Smooth muscle cell (in vitro differentiated cells): ENCODE measurements around the gene CCDC107. TPM values are rescaled to one million over a fixed set of nuclear protein-coding genes. Genes with fewer than 3 reads are reported as not detected.

Experiments
- DNase-seq: peaks from one replicate; lab custom pipeline; 2025; ENCODE audit not compliant: unreplicated experiment; lab: John Stamatoyannopoulos, UW
- H2AFZ ChIP-seq: fragments of 200-600 bp; sonication (generic); 2 replicates; pipeline ENCODE4 v1.6.0; 2016; ENCODE audit warnings: antibody characterized with exemption, low read depth, mild to moderate bottlenecking
- H3F3A ChIP-seq: fragments of 200-600 bp; sonication (generic); 2 replicates; pipeline ENCODE4 v1.6.0; 2017; ENCODE audit warnings: antibody characterized with exemption, low read depth
- H3K27ac ChIP-seq: fragments of 200-600 bp; sonication (generic); 2 replicates; pipeline ENCODE4 v1.5.1; 2016; ENCODE audit warnings: low read depth, mild to moderate bottlenecking
- H3K27me3 ChIP-seq: fragments of 200-600 bp; sonication (generic); 2 replicates; pipeline ENCODE4 v1.6.1; 2016; ENCODE audit warnings: low read depth, mild to moderate bottlenecking
- H3K36me3 ChIP-seq: fragments of 200-600 bp; sonication (generic); 2 replicates; pipeline ENCODE4 v1.5.1; 2016; ENCODE audit warnings: low read depth
- H3K4me1 ChIP-seq: fragments of 200-600 bp; sonication (generic); 2 replicates; pipeline ENCODE4 v1.5.1; 2016; ENCODE audit warnings: low read depth
- H3K4me2 ChIP-seq: fragments of 200-600 bp; sonication (generic); 2 replicates; pipeline ENCODE4 v1.6.0; 2016; ENCODE audit warnings: mild to moderate bottlenecking
- H3K4me3 ChIP-seq: fragments of 200-600 bp; sonication (generic); 2 replicates; pipeline ENCODE4 v1.5.1; 2016; ENCODE audit warnings: mild to moderate bottlenecking
- H3K79me2 ChIP-seq: fragments of 200-600 bp; sonication (generic); 2 replicates; pipeline ENCODE4 v1.6.0; 2016; ENCODE audit warnings: low read depth, mild to moderate bottlenecking
- H3K9ac ChIP-seq: fragments of 200-600 bp; sonication (generic); 2 replicates; pipeline ENCODE4 v1.6.0; 2016; ENCODE audit warnings: low read depth
- H3K9me3 ChIP-seq: fragments of 200-600 bp; sonication (generic); replicated peaks from 2 replicates; pipeline ENCODE4 v1.5.1; 2016; ENCODE audit warnings: low read depth
- H4K20me1 ChIP-seq: fragments of 200-600 bp; sonication (generic); 2 replicates; pipeline ENCODE4 v1.6.0; 2016; ENCODE audit warnings: low read depth
- CTCF ChIP-seq: fragments of 200-600 bp; sonication (generic); IDR thresholded peaks from 2 replicates; pipeline ENCODE4 v1.5.1; 2017; ENCODE audit warnings: borderline replicate concordance, mild to moderate bottlenecking, antibody characterized with exemption; ENCODE audit not compliant: insufficient read depth, poor library complexity, severe bottlenecking
- WGBS: methylation state at CpG from one replicate; pipeline ENCODE4 v1.1.7; 2016; ENCODE audit warnings: low lambda C conversion rate; 5-methylcytosine and 5-hydroxymethylcytosine counted together
- polyA plus RNA-seq: library from polyadenylated mRNA; unstranded; fragments of >200 nt; fragmentation: Nextera tagmentation; extraction: Ambion mirVana; gene quantifications from 2 replicates; pipeline ENCODE4 v1.2.1, GENCODE V29; 2016
- total RNA-seq: library from RNA; depleted of rRNA; stranded (reverse); fragments of >200 nt; gene quantifications from 2 replicates; pipeline ENCODE4 v1.2.3, GENCODE V29; 2014

CCDC107 gene
- total and polyA plus RNA-seq, 2 experiments from 2014 or later, result 19.6 to 37.1 TPM

- Histone ChIP-seq H3K4me2 (peak overlapping the region; percentile 96), H3K9ac (no peak overlapping the region), H2AFZ (peak overlapping the region; percentile 98), H4K20me1 (no peaks in the 10 kb centered on the region), H3K27ac (no peak overlapping the region), H3K4me3 (peak overlapping the region; percentile 71), H3K27me3 (no peaks in the 10 kb centered on the region), H3K36me3 (no peaks in the 10 kb centered on the region), H3K4me1 (peaks cover 8% of the 10 kb centered on the region), H3K79me2 (no peaks in the 10 kb centered on the region), H3F3A (no peaks in the 10 kb centered on the region), H3K9me3 (no peaks in the 10 kb centered on the region)
- DNase-seq, result no peak
- TF ChIP-seq CTCF, result no peak
- WGBS, result 60% methylated on average over 5 of the region's 5 CpGs
These were observed 7.4 kb downstream of the CCDC107 start for GRCh38 chr9:35665471-35665818.

DNA sequence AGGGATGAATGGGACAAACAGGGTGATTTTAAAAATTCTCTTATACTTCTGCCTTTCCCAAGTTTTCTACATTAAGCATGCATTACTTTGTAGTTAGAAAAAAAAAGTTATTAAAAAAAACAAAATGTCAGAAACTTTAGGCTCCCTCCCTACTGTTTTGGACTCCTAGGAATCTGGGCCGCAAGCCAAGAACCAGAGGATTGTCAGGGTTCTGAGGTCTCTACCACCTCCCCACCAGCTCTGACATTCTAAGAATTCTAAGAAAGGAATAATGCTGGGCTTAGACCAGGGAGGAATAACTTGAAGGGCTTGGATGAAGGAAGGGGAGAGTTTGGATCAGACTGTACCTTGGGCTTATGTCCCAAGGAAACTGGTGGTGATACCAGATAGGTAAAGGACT is 8.0 kb downstream of the CCDC107 start:
- Histone ChIP-seq H3K4me3 (no peak overlapping the region), H3K79me2 (no peaks in the 10 kb centered on the region), H3K4me1 (peaks cover 8% of the 10 kb centered on the region), H3K27me3 (no peaks in the 10 kb centered on the region), H3K4me2 (no peak overlapping the region), H3F3A (no peaks in the 10 kb centered on the region), H3K27ac (no peak overlapping the region), H4K20me1 (no peaks in the 10 kb centered on the region), H2AFZ (no peak overlapping the region), H3K36me3 (no peaks in the 10 kb centered on the region), H3K9me3 (no peaks in the 10 kb centered on the region), H3K9ac (no peak overlapping the region)
- TF ChIP-seq CTCF, result no peak
- WGBS, result 100% methylated on average over 1 of the region's 1 CpG
- no peak for DNase-seq

GRCh38 chr9:35666549-35666948 is 8.5 kb downstream of the CCDC107 start:
- no peak overlapping the region for H2AFZ ChIP-seq
- no peaks in the 10 kb centered on the region for H3K27me3 ChIP-seq
- WGBS, result over 99% methylated on average over 5 of the region's 5 CpGs
- H3K36me3 ChIP-seq, result no peaks in the 10 kb centered on the region
- no peak overlapping the region for H3K27ac ChIP-seq
- H3F3A ChIP-seq, result no peaks in the 10 kb centered on the region
- no peak overlapping the region for H3K4me2 ChIP-seq
- no peak for DNase-seq
- H3K9me3 ChIP-seq, result no peaks in the 10 kb centered on the region
- no peak overlapping the region for H3K9ac ChIP-seq
- H4K20me1 ChIP-seq, result no peaks in the 10 kb centered on the region
- H3K79me2 ChIP-seq, result no peaks in the 10 kb centered on the region
- TF ChIP-seq CTCF, result no peak
- H3K4me1 ChIP-seq, result peaks cover 8% of the 10 kb centered on the region
- H3K4me3 ChIP-seq, result no peak overlapping the region

DNA sequence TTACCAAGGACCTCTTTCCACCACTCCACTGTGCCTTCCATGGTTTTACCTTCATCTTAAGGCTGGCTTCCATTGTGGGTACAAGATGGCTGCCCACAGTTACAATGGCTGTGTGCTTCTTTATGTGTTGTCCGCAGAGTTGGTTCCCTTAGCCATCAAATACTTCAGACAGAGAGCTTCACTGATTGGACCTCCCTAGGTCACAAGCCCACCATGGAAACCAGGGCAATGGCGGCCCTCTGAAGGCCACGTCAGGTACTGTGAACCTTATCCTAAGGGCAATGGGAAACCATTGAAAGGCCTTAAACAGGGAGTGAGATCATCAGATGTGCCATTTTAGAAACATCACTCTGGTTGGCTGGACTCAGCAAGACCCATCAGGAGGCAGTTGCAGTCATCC is 9.8 kb downstream of the CCDC107 start:
- DNase-seq, result no peak
- H3K9ac ChIP-seq, result no peak overlapping the region
- H3K27me3 ChIP-seq, result no peaks in the 10 kb centered on the region
- WGBS, result 91% methylated on average over 3 of the region's 3 CpGs
- no peaks in the 10 kb centered on the region for H3K9me3 ChIP-seq
- peaks cover 8% of the 10 kb centered on the region for H3K4me1 ChIP-seq
- no peaks in the 10 kb centered on the region for H3K36me3 ChIP-seq
- H3K79me2 ChIP-seq, result no peaks in the 10 kb centered on the region
- no peak overlapping the region for H3K4me2 ChIP-seq
- TF ChIP-seq CTCF, result no peak
- no peak overlapping the region for H3K27ac ChIP-seq
- H4K20me1 ChIP-seq, result no peaks in the 10 kb centered on the region
- H3F3A ChIP-seq, result no peaks in the 10 kb centered on the region
- H2AFZ ChIP-seq, result no peak overlapping the region
- no peak overlapping the region for H3K4me3 ChIP-seq
